Stomach (tissue), 9 donors: ENCODE results near the gene CCDC38. TPM values are rescaled to one million over a fixed set of nuclear protein-coding genes. Genes with fewer than 3 reads are reported as not detected.

ENCODE experiments used
- DNase-seq, 2 donors: peaks; one replicate each; pipeline versions ENCODE4 v3.0.0 to v3.0.0-alpha.2; 2013 to 2019
- H3K27ac ChIP-seq, 5 donors: fragments of 200-600 bp in 4 of 5; sonication (generic) in 4 of 5; one replicate each; pipeline ENCODE4 v1.5.1; 2013 to 2019; ENCODE audit warnings: mild to moderate bottlenecking in 1 of 5, moderate library complexity in 1 of 5
- H3K27me3 ChIP-seq, 3 donors: fragments of 200-600 bp; sonication (generic); one replicate each; pipeline ENCODE4 v1.5.1; 2017 to 2019; ENCODE audit warnings: mixed run types in 1 of 3
- H3K36me3 ChIP-seq, 4 donors: fragments of 200-600 bp; sonication (generic); 1 replicate in 3 of 4; 2 replicates in 1 of 4; pipeline ENCODE4 v1.5.1; 2016 to 2019
- H3K4me1 ChIP-seq, 4 donors: fragments of 200-600 bp; sonication (generic); one replicate each; pipeline ENCODE4 v1.5.1; 2016 to 2019
- H3K4me3 ChIP-seq, 4 donors: fragments of 200-600 bp; sonication (generic) in 3 of 4; one replicate each; pipeline ENCODE4 v1.5.1; 2016 to 2019; ENCODE audit warnings: mild to moderate bottlenecking in 1 of 4
- H3K9me3 ChIP-seq, 4 donors: fragments of 200-600 bp; sonication (generic); one replicate each; pipeline ENCODE4 v1.5.1; 2016 to 2019
- CTCF ChIP-seq, 7 experiments: fragments of 450-650 bp in 4 of 7; fragments of 200-600 bp in 3 of 7; sonication (generic) in 3 of 7; IDR thresholded peaks; one replicate each; pipeline ENCODE4 v1.5.1; 2016 to 2019; ENCODE audit warnings: antibody characterized with exemption in 7 of 7, control low read depth in 2 of 7, mild to moderate bottlenecking in 1 of 7
- EP300 ChIP-seq: sonication (generic); formaldehyde crosslinking; IDR thresholded peaks from one replicate; pipeline ENCODE4 v1.6.1; 2017; ENCODE audit warnings: antibody characterized with exemption
- POLR2A ChIP-seq, 4 donors: fragments of 450-650 bp; IDR thresholded peaks; one replicate each; pipeline ENCODE4 v1.6.1; 2016; ENCODE audit warnings: antibody characterized with exemption in 4 of 4, control low read depth in 2 of 4, mild to moderate bottlenecking in 1 of 4, moderate library complexity in 1 of 4
- POLR2AphosphoS5 ChIP-seq, 3 donors: sonication (generic); formaldehyde crosslinking; IDR thresholded peaks; one replicate each; pipeline ENCODE4 v1.6.1; 2016; ENCODE audit warnings: antibody characterized with exemption in 3 of 3
- WGBS, 5 donors: extraction: QIAGEN DNeasy Blood & Tissue Kit in 3 of 5; methylation state at CpG; one replicate each; pipeline versions ENCODE4 v1.1.5 to v1.1.7; 2013 to 2018; 5-methylcytosine and 5-hydroxymethylcytosine counted together
- intact Hi-C: fragments of 100-400 bp; cut with DNase I; formaldehyde crosslinking; loops from one replicate; pipeline ENCODE4 v1.15.1; 2023; ENCODE audit warnings: low total_unique reads
- polyA plus RNA-seq, 3 donors: library from polyadenylated mRNA; stranded (reverse); fragments of 200-250 nt; gene quantifications; one replicate each; pipeline ENCODE4 v1.2.3, GENCODE V29; 2013
- total RNA-seq, 5 donors: library from RNA; depleted of rRNA; stranded (reverse); fragments of >200 nt; gene quantifications; one replicate each; pipeline versions ENCODE4 v1.1.0 to v1.2.3, GENCODE V29; 2014 to 2016
- donor health status: healthy with polysubstance abuse.
- donor health status: Bipolar disorder and iron deficiency.
- donor health status: healthy.

The CCDC38 gene
- total and polyA plus RNA-seq, 8 donors: not detected

GRCh38 chr12:95882873-95883272 is 59.5 kb downstream of the CCDC38 start:
- no peak for DNase-seq
- H3K36me3 ChIP-seq: no peaks in the 10 kb centered on the region
- no peaks in the 10 kb centered on the region for H3K4me1 ChIP-seq
- no peak overlapping the region for H3K4me3 ChIP-seq
- H3K27me3 ChIP-seq: no peaks in the 10 kb centered on the region
- peaks cover 0 to 4% (median 2%) of the 10 kb centered on the region in 4 donors for H3K9me3 ChIP-seq
- no peak overlapping the region for H3K27ac ChIP-seq
- TF ChIP-seq POLR2A (IDR thresholded peaks at IDR 0.05) (no peak), CTCF (IDR thresholded peaks at IDR 0.05) (no peak), POLR2AphosphoS5 (IDR thresholded peaks at IDR 0.05) (no peak), EP300 (no peak)
- intact Hi-C loops: no loop called here
- 39 to 62% (median 47%) methylated on average over 4 of the region's 4 CpGs for WGBS, 5 donors

DNA sequence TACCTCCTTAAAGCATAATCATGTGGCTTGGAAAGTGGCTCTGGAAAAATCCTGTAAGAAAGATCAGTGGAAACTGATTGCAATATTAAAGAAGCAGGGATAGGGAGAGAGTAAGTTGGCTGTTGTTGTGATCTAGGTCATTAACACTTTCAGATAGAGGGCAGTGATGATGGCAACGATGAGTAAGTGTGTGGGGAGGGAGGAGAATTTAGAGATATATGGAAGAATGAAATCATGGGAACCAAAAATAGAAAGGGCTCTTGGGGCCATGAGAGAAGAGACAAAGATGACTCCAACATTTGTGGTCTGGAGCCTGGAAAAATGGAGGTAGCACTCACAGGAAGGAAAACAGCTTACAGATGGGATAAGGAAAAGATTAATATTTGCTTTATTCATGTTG is 60.3 kb downstream of the CCDC38 start:
- peaks cover 0 to 4% (median 2%) of the 10 kb centered on the region in 4 donors for H3K9me3 ChIP-seq
- no peak for DNase-seq
- H3K4me1 ChIP-seq: no peaks in the 10 kb centered on the region
- H3K36me3 ChIP-seq: no peaks in the 10 kb centered on the region
- WGBS, 5 donors: 52 to 63% (median 56%) methylated on average over 1 of the region's 1 CpG
- intact Hi-C loops: no loop called here
- H3K4me3 ChIP-seq: no peak overlapping the region
- no peaks in the 10 kb centered on the region for H3K27me3 ChIP-seq
- TF ChIP-seq POLR2A (IDR thresholded peaks at IDR 0.05) (no peak), CTCF (IDR thresholded peaks at IDR 0.05) (no peak), POLR2AphosphoS5 (IDR thresholded peaks at IDR 0.05) (no peak), EP300 (no peak)
- no peak overlapping the region for H3K27ac ChIP-seq

GRCh38 chr12:95881331-95881955 is 61.0 kb downstream of the CCDC38 start:
- intact Hi-C loops: no loop called here
- no peak for DNase-seq
- Histone ChIP-seq H3K9me3 (peaks cover 0 to 4% (median 2%) of the 10 kb centered on the region in 4 donors), H3K4me1 (no peaks in the 10 kb centered on the region), H3K27me3 (no peaks in the 10 kb centered on the region), H3K27ac (no peak overlapping the region), H3K36me3 (no peaks in the 10 kb centered on the region), H3K4me3 (no peak overlapping the region)
- WGBS, 5 donors: 59 to 67% (median 64%) methylated on average over 3 of the region's 3 CpGs
- TF ChIP-seq EP300 (no peak), CTCF (IDR thresholded peaks at IDR 0.05) (no peak), POLR2A (IDR thresholded peaks at IDR 0.05) (no peak), POLR2AphosphoS5 (IDR thresholded peaks at IDR 0.05) (no peak)

- intact Hi-C loops: no loop called here
- DNase-seq: no peak
Observed at GRCh38 chr12:95880895-95881294, 61.5 kb downstream of the CCDC38 start.

More at GRCh38 chr12:95880895-95881294, 61.5 kb downstream of the CCDC38 start:
- H3K4me1 ChIP-seq: no peaks in the 10 kb centered on the region
- TF ChIP-seq POLR2AphosphoS5 (IDR thresholded peaks at IDR 0.05) (no peak), EP300 (no peak), CTCF (IDR thresholded peaks at IDR 0.05) (no peak), POLR2A (IDR thresholded peaks at IDR 0.05) (no peak)
- 50 to 92% (median 78%) methylated on average over 1 of the region's 1 CpG for WGBS, 5 donors
- no peaks in the 10 kb centered on the region for H3K36me3 ChIP-seq
- no peaks in the 10 kb centered on the region for H3K27me3 ChIP-seq
- H3K9me3 ChIP-seq: peaks cover 0 to 4% (median 2%) of the 10 kb centered on the region in 4 donors
- H3K27ac ChIP-seq: no peak overlapping the region
- H3K4me3 ChIP-seq: no peak overlapping the region
